Left ventricle myocardium inferior (tissue), 1 donor: Measurements from ENCODE around the gene GAP43. TPM values are rescaled to one million over a fixed set of nuclear protein-coding genes. Genes with fewer than 3 reads are reported as not detected.

Experiments used
- DNase-seq: peaks from one replicate; pipeline ENCODE4 v3.0.0-alpha.2; 2020
- H3K27ac ChIP-seq: fragments of 200-600 bp; replicated peaks from 2 replicates; pipeline ENCODE4 v1.8.0; 2021
- H3K27me3 ChIP-seq: fragments of 200-600 bp; 2 replicates; pipeline ENCODE4 v1.8.0; 2021; ENCODE audit warnings: low read depth
- H3K36me3 ChIP-seq: fragments of 200-600 bp; 2 replicates; pipeline ENCODE4 v1.8.0; 2021
- H3K4me1 ChIP-seq: fragments of 200-600 bp; 2 replicates; pipeline ENCODE4 v1.8.0; 2021
- H3K4me3 ChIP-seq: fragments of 200-600 bp; 2 replicates; pipeline ENCODE4 v1.8.0; 2021; ENCODE audit warnings: mild to moderate bottlenecking, moderate library complexity
- H3K9me3 ChIP-seq: fragments of 200-600 bp; replicated peaks from 2 replicates; pipeline ENCODE4 v1.8.0; 2021
- CTCF ChIP-seq: fragments of 200-600 bp; IDR thresholded peaks from 2 replicates; pipeline ENCODE4 v1.8.0; 2021; ENCODE audit warnings: antibody characterized with exemption, mild to moderate bottlenecking, borderline replicate concordance
- intact Hi-C: fragments of 100-400 bp; cut with micrococcal nuclease; formaldehyde crosslinking; loops from one replicate; pipeline ENCODE4 v1.11.0; 2022
- total RNA-seq: library from RNA; stranded (reverse); fragmentation: NEBNext Ultra II Directional; extraction: Animal tissue kit (Norgen Biotek cat#: 25700); gene quantifications from one replicate; pipeline ENCODE4 v1.2.1, GENCODE V29; 2021
- donor health status: DM: no; HTN: yes; CAD: no; lungs with severe emphysema.

The GAP43 gene
- total RNA-seq, 1 donor from 2014 or later = 1.2 TPM

GRCh38 chr3:115673881-115674280 lies 50.6 kb downstream of the GAP43 start:
- intact Hi-C loops = no loop called here
- no peak for TF ChIP-seq CTCF
- Histone ChIP-seq H3K27me3 (no peaks in the 10 kb centered on the region), H3K36me3 (no peaks in the 10 kb centered on the region), H3K9me3 (no peaks in the 10 kb centered on the region), H3K27ac (no peak overlapping the region), H3K4me1 (peaks cover 14% of the 10 kb centered on the region), H3K4me3 (no peak overlapping the region)
- DNase-seq = no peak

GRCh38 chr3:115676336-115676735 lies 53.0 kb downstream of the GAP43 start:
- Histone ChIP-seq H3K27ac (no peak overlapping the region), H3K36me3 (no peaks in the 10 kb centered on the region), H3K9me3 (no peaks in the 10 kb centered on the region), H3K27me3 (no peaks in the 10 kb centered on the region), H3K4me1 (peaks cover 12% of the 10 kb centered on the region), H3K4me3 (no peak overlapping the region)
- DNase-seq = no peak
- TF ChIP-seq CTCF = no peak
- intact Hi-C loops = no loop called here

- no peaks in the 10 kb centered on the region for H3K9me3 ChIP-seq
- no peak for DNase-seq
- intact Hi-C loops = loop anchor here (10.0 kb wide), 1 partner anchor 356 kb away; no protein-coding TSS in a partner anchor
- H3K36me3 ChIP-seq = no peaks in the 10 kb centered on the region
- H3K27ac ChIP-seq = no peak overlapping the region
- no peak for TF ChIP-seq CTCF
- peaks cover 10% of the 10 kb centered on the region for H3K4me1 ChIP-seq
- H3K27me3 ChIP-seq = no peaks in the 10 kb centered on the region
- H3K4me3 ChIP-seq = no peak overlapping the region
Observed at GRCh38 chr3:115680803-115681345, 57.6 kb downstream of the GAP43 start.

- H3K4me1 ChIP-seq = peaks cover 10% of the 10 kb centered on the region
- TF ChIP-seq CTCF = no peak
- no peaks in the 10 kb centered on the region for H3K36me3 ChIP-seq
- no peak overlapping the region for H3K4me3 ChIP-seq
- no peak overlapping the region for H3K27ac ChIP-seq
- no peaks in the 10 kb centered on the region for H3K27me3 ChIP-seq
- no peak for DNase-seq
- H3K9me3 ChIP-seq = no peaks in the 10 kb centered on the region
- intact Hi-C loops = loop anchor here (10.0 kb wide), 1 partner anchor 357 kb away; no protein-coding TSS in a partner anchor
Observed at GRCh38 chr3:115681736-115682135, 58.4 kb downstream of the GAP43 start.

- Histone ChIP-seq H3K9me3 (no peaks in the 10 kb centered on the region), H3K27ac (no peak overlapping the region), H3K4me3 (no peak overlapping the region), H3K36me3 (no peaks in the 10 kb centered on the region), H3K27me3 (no peaks in the 10 kb centered on the region), H3K4me1 (peaks cover 10% of the 10 kb centered on the region)
- no peak for DNase-seq
- intact Hi-C loops = loop anchor here (10.0 kb wide), 1 partner anchor 359 kb away; no protein-coding TSS in a partner anchor
- TF ChIP-seq CTCF = no peak
Observed at GRCh38 chr3:115683305-115683704, 60.0 kb downstream of the GAP43 start.
